Suppressor macrophage (primary cell): ENCODE results near the gene PPP2R5E.
"Not testable (repeated sequence)": the region's sequence is repeated elsewhere in the genome, so short reads cannot be mapped to it uniquely, and the experiment has no call there.

Experiments
- DNase-seq, 4 experiments: peaks; one replicate each; pipeline ENCODE4 v3.0.0-alpha.2; 2020 to 2022
- total RNA-seq, 17 experiments: gene quantifications; one replicate each; lab custom pipeline; 2026; ENCODE audit warnings: mixed read lengths in 6 of 17, inconsistent platforms in 3 of 17; lab: John Stamatoyannopoulos, UW

Gene PPP2R5E
- total RNA-seq, result 12.1 to 71.9 (median 39.0) reads per million in 17 experiments

GRCh38 chr14:63543000-63543825, at the start of gene PPP2R5E:
PPP2R5E (minus strand) TSS chr14:63543377; CDS start chr14:63539685, 3,692 bp downstream.
- peak; percentile 98 to 99 (median 98) for DNase-seq

GRCh38 chr14:63583046-63583445, 39.9 kb upstream of the PPP2R5E start:
- not testable (repeated sequence) for DNase-seq

GRCh38 chr14:63581491-63581890, 38.3 kb upstream of the PPP2R5E start:
- DNase-seq, result no peak

- DNase-seq, result no peak
Observed at GRCh38 chr14:63578300-63578699, 35.1 kb upstream of the PPP2R5E start.

GRCh38 chr14:63573581-63573980, 30.4 kb upstream of the PPP2R5E start:
- no peak for DNase-seq

GRCh38 chr14:63565448-63565847, 22.3 kb upstream of the PPP2R5E start:
- no peak for DNase-seq

GRCh38 chr14:63564318-63564717, 21.1 kb upstream of the PPP2R5E start:
- peak; percentile 29 to 79 (median 68) for DNase-seq

- DNase-seq, result no peak
Observed at GRCh38 chr14:63563370-63564026, 20.3 kb upstream of the PPP2R5E start.

GRCh38 chr14:63562405-63562804, 19.2 kb upstream of the PPP2R5E start:
- DNase-seq, result no peak

- no peak for DNase-seq
Observed at GRCh38 chr14:63555572-63555971, 12.4 kb upstream of the PPP2R5E start.

GRCh38 chr14:63551332-63551731, 8.2 kb upstream of the PPP2R5E start:
- DNase-seq, result peak in 3 of 4 experiments; percentile 29 to 39 (median 32)

- DNase-seq, result no peak
Observed at GRCh38 chr14:63547798-63548335, 4.7 kb upstream of the PPP2R5E start.

- DNase-seq, result no peak
Observed at GRCh38 chr14:63545431-63545830, 2.3 kb upstream of the PPP2R5E start.

GRCh38 chr14:63544591-63545299, 1.6 kb upstream of the PPP2R5E start:
- DNase-seq, result peak in 2 of 4 experiments; percentile 3 to 13

- peak in 2 of 4 experiments; percentile 3 to 23 for DNase-seq
Observed at GRCh38 chr14:63543826-63544406, 739 bp upstream of the PPP2R5E start.

GRCh38 chr14:63542231-63542999, 762 bp downstream of the PPP2R5E start:
- DNase-seq, result peak; percentile 15 to 59 (median 32)

GRCh38 chr14:63535918-63536317, 7.3 kb downstream of the PPP2R5E start:
- DNase-seq, result no peak

- no peak for DNase-seq
Observed at GRCh38 chr14:63533474-63533873, 9.7 kb downstream of the PPP2R5E start.

- DNase-seq, result no peak
Observed at GRCh38 chr14:63524537-63525155, 18.5 kb downstream of the PPP2R5E start.

- no peak for DNase-seq
Observed at GRCh38 chr14:63523735-63524426, 19.3 kb downstream of the PPP2R5E start.
